MM.1S (cell line): ENCODE results near the gene TSPAN33.

ENCODE experiments used
- CTCF ChIP-seq: fragments of 300-600 bp; sonication (generic); IDR thresholded peaks from 2 replicates; pipeline ENCODE4 v1.5.1; 2016; ENCODE audit warnings: antibody characterized with exemption, low read length, mixed read lengths
- EZH2 ChIP-seq: fragments of 300-600 bp; sonication (generic); optimal IDR thresholded peaks from 2 replicates; pipeline ENCODE3; 2017; ENCODE audit warnings: low read depth, mild to moderate bottlenecking, antibody characterized with exemption, low read length, mixed read lengths

GRCh38 chr7:129170441-129171021 lies 26.0 kb downstream of the TSPAN33 start:
- TF ChIP-seq CTCF: no peak
- TF ChIP-seq EZH2: no peak
